GM06990 (cell line): ENCODE results near the gene KIF21B.

Experiments used
- DNase-seq: peaks from one replicate; pipeline ENCODE4 v3.0.0-alpha.2; 2011; ENCODE audit not compliant: insufficient read length; ENCODE audit errors: extremely low read depth
- H3K27me3 ChIP-seq: replicated peaks from 2 replicates; pipeline ENCODE4 v1.6.0; 2011; ENCODE audit warnings: low read length; ENCODE audit not compliant: control insufficient read depth, insufficient read depth
- H3K36me3 ChIP-seq: 2 replicates; pipeline ENCODE4 v1.5.1; 2011; ENCODE audit warnings: low read length; ENCODE audit not compliant: control insufficient read depth, insufficient read depth
- H3K4me3 ChIP-seq: replicated peaks from 2 replicates; pipeline ENCODE4 v1.5.1; 2011; ENCODE audit warnings: low read depth, mild to moderate bottlenecking, control low read depth, low read length
- CTCF ChIP-seq: IDR thresholded peaks from 2 replicates; pipeline ENCODE4 v1.5.1; 2011; ENCODE audit warnings: low read length, control low read depth, mild to moderate bottlenecking, inconsistent platforms; ENCODE audit not compliant: insufficient read depth, poor library complexity, severe bottlenecking

KIF21B gene

DNA sequence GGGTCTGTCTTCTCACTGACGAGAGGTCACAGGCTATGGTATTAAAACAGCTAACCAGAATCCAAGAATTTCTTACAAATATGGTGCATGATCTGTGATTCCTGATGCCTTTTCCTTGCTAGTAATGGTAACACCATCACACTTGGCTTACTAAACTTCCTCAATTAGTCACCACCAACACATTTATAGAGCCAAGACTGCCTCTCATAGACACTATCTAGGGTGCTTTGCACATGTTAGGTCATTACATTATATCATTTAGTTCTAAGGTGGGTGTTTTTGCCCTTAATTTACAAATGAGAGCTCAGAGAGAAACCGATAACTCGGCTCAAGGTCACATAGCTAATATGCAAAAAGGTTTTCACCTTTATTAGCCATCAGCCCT is 8.7 kb downstream of the KIF21B start:
- H3K27me3 ChIP-seq = no peaks in the 10 kb centered on the region
- no peaks in the 10 kb centered on the region for H3K36me3 ChIP-seq
- TF ChIP-seq CTCF = no peak
- no peak overlapping the region for H3K4me3 ChIP-seq
- DNase-seq = no peak

DNA sequence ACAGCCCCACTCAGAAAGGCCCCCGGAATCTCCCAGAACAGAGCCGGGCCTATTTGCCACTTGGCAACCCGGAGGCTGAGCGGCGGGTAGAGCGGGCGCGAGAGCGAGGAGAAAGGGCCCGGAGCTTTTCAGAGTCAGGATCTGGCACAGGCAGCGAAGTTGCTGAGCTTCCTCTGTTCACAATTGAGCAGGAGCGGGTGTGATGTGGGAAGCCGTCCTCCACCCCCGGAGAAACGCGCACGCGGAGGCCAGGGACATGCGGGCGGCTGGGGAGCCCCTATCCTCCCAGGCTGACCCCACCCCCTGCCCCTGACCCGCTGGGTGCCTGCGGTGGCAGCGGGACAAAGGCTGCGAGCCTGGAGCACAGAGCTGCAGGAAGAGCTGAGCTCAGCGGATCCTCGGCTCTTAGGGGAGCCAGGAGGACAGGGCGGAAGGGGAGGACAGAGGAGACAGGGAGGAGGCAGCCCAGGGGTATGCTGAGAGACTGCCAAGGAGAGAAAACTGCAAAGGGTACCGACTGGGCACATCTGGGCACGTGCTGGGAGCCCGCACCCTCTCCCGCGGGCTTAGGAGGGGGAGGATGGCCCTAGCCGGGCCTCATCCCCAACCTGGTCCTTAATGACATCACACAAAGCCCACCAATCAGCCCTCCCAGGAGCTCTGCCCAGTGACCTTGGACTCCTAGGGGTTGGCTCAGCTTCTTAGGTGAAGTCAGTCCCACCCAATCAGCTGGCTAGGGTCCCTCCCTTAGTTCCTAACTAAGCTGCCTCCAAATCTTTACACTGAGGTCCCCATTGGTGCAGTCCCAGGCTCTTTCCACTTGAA is 9.3 kb downstream of the KIF21B start:
- Histone ChIP-seq H3K36me3 (no peaks in the 10 kb centered on the region; the same call in 1 of the 2 replicates), H3K27me3 (no peaks in the 10 kb centered on the region), H3K4me3 (no peak overlapping the region)
- no peak for TF ChIP-seq CTCF
- no peak for DNase-seq

DNA sequence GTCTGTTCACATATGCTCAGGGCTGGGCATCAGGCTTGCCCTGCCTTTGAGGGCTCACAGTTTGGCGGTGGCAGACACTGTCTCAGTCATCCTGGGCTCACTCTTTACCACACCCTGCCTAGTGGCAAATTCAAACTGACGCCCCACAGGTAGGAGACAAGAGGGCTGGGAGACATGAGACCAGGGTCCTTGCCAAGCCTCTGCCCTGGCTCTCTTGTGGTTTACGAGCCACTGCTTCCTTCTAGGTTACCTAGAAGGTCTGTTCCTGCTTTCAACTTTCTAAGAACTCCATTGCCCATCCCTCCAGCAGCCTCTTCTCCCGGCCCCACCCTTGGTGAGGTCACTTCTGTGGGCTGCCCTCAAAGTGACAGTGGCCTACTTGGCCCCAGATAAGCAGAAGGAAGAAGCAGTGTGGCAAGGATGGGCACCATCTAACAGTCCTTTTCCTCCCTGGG is 10.5 kb downstream of the KIF21B start:
- Histone ChIP-seq H3K27me3 (no peaks in the 10 kb centered on the region), H3K36me3 (peaks cover 3% of the 10 kb centered on the region; the same call in 1 of the 2 replicates), H3K4me3 (no peak overlapping the region)
- TF ChIP-seq CTCF = no peak
- no peak for DNase-seq

DNA sequence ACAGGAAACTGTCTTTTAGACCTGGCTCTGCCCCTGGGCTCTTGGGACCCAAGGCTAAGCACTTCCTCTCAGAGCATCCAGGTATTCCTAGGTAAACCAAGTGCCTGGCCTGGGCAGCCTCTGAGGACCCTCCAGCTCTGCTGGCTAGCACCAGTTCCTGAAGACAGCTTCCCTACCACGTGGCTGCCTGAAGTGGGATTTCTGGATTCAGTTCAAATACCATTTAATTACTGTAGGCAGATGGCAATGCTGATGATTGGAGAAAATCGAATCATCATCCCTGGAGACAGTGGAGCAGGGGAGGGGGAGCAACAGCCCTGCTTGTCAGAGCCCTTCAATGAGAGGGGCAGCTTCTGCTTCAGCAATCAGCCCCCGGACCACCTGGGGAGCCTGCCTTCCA is 11.9 kb downstream of the KIF21B start:
- DNase-seq = no peak
- Histone ChIP-seq H3K36me3 (peaks cover 3% of the 10 kb centered on the region; the same call in 1 of the 2 replicates), H3K4me3 (no peak overlapping the region), H3K27me3 (no peaks in the 10 kb centered on the region)
- TF ChIP-seq CTCF = no peak

GRCh38 chr1:201009962-201010645 is 13.4 kb downstream of the KIF21B start:
- no peaks in the 10 kb centered on the region for H3K27me3 ChIP-seq
- DNase-seq = no peak
- H3K4me3 ChIP-seq = no peak overlapping the region
- TF ChIP-seq CTCF = no peak
- H3K36me3 ChIP-seq = peaks cover 6% of the 10 kb centered on the region; the same call in 1 of the 2 replicates
